GM19025 (cell line): Measurements from ENCODE around the gene CSTF2.
"Not testable (repeated sequence)": the region's sequence is repeated elsewhere in the genome, so short reads cannot be mapped to it uniquely, and the experiment has no call there.

Source experiments
- ATAC-seq: cut with Tn5 transposase; IDR thresholded peaks from one replicate; pipeline ENCODE4 v1.9.1; 2021; ENCODE audit warnings: mild to moderate bottlenecking, low read depth, moderate library complexity; ENCODE audit not compliant: unreplicated experiment

CSTF2 gene

DNA sequence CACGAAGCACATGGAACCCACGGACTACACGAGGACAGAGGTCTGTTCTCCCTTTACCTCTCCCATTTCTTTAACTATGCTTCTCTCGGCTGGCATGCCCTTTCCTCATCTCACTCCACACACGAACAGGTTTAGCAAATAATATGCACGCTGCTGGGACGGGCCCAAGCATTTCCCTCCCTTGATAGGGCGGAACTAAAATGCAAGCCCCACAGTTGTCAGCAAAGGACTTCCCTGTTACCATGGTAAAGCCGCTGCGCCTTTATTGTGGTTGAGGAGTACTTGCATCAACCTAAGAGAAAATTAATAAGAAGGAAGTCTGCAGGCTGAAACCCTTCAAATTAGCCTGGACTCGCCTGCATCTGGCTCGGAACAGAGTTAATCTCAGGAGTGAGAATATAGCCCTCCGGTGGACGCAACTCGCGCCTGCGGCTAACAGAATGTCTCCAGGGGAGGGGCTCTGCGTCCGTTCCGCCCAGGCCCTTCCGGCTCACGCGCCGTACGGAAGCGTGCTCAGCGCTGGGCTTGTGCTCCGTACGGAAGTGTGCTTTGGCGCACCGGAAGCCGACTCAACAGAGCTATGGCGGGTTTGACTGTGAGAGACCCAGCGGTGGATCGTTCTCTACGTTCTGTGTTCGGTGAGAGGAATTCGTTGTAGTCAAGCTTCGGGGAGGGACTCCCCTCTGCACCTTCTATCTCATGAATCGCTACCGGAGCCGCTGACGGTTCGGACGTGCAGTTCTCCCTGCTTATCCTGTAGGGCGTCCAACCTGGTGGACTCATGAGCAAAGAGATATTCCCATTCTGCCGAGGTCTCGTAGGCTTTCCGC, at the start of gene CSTF2:
Gene CSTF2 (plus strand): TSS at position 555 of the 830 bp plus-strand sequence. CDS start 26 bp downstream, at position 581.
- ATAC-seq, result peak; percentile 98

DNA sequence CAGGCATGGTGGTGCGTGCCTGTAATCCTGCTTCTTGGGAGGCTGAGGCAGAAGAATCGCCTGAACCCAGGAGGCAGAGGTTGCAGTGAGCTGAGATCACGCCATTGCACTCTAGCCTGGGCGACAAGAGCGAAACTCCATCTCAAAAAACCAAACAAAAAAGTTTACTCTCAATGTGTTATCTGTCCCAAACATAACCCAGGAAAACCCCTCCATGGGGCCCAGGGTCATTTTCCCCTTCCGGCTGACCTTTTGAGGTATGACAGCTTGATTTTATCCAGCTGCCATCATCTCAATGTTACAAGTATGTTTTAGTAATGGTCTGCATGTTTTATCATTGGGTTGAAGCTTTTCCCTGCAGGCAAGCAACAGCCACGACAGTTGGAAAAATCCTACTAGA, 23.8 kb upstream of the CSTF2 start:
- not testable (repeated sequence) for ATAC-seq

DNA sequence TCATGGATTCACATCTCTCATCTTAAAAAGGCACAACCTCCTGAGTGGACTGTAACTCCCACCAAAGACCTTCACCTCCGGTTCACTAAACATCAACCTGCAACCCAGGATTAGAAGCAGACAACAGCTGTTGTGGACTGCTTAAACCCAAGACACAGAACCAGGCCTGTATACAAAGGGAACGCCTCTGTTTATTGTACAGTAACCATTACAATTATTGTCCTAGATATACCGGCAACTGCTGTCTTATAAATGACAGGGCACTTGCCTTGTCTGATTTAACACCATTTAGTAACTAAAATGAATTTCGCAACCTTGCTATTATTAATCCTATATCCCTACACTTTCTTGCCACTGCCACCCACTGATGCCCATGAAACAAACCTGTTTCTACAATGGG, 22.8 kb upstream of the CSTF2 start:
- no peak for ATAC-seq

DNA sequence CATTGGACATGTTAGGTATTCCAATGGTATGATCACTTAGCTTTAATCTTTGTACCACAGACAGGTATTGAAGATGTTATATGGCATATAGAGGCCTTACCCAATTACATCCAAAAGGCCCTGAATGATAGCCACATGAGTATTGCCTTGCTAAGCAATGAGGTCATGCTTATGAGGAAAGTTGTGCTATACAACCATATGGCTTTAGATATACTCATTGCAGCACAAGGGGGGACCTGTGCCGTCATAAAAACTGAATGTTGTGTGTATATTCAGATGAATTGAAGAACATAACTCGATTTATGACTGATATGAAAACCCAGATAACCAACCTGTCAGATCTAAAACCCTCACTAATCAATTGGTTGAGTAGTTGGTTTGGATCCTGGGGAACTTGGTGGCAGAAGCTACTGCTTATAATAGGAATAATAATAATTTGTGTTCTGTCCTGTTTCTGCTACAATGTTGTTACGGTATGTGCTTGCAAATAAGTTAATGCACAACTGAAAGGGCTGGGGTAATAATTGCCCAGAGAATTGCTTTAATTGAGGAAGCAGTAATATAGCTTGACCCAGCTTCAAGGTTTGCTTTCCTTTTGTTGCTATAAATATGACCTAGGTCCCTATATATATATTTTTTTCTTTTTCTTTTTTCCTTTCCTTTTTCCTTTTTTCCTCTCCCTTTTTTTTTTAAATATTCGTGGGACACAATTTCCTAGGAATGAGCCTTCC, 21.5 kb upstream of the CSTF2 start:
- no peak for ATAC-seq

GRCh38 chrX:100802843-100803242, 17.3 kb upstream of the CSTF2 start:
- ATAC-seq, result no peak

GRCh38 chrX:100804780-100805179, 15.4 kb upstream of the CSTF2 start:
- ATAC-seq, result no peak

DNA sequence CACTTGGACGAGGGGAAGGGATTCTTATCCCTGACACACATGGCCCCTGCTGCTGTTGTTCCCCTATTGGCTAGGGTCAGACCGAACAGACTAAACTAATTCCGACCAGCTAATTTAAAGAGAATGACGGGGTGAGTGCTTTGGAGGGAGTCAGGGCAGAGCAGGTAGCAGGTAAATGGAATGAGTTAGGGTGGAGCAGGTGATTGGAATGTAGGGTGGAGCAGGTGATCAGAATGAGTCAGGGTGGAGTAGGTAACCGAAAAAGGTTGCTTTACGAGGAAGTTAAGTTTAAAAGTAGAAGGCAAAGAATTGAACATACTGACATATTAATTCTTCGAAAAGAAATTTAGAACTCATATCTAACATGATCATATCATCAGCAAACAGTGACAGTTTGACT, 11.9 kb upstream of the CSTF2 start:
- not testable (repeated sequence) for ATAC-seq

- ATAC-seq, result no peak
Observed at GRCh38 chrX:100812216-100813158, 7.7 kb upstream of the CSTF2 start.

- no peak for ATAC-seq
Observed at GRCh38 chrX:100817340-100817739, 2.9 kb upstream of the CSTF2 start.

DNA sequence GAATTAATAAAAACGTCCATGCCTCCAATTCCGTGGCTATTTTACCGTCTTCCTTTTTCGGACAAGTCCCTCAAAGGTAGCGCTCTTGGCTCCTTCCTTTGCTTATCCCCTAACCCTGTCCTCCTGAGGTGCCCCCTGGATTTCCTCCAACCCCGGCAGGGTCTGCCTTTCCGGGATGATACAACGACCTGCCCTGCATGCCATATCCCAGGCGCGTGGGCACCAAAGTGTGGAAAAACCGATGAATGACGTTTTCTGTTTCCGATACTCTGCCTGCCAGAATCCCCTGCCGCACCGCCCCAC, 706 bp upstream of the CSTF2 start:
- no peak for ATAC-seq

- peak; percentile 68 for ATAC-seq
Observed at GRCh38 chrX:100829730-100830129, 9.5 kb downstream of the CSTF2 start.

DNA sequence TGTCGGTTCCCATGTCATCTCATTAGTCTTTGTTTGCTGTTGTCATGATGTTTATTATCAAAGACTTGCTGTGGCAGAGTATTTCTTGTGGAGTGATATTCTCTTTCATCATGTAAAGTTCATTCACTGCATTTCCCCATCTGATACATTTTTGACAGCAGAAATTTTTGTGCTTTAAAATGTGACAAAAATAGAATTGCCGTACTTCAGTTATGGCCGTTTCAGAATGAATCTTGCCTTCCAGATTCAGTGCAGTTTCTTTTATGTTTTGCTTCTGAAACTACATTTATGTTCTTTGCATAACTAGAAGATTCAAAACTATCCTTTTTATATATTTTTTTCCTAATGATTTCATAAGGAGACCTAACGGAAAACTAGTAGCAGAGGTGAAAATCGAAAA, 10.0 kb downstream of the CSTF2 start:
- ATAC-seq, result peak; percentile 21

DNA sequence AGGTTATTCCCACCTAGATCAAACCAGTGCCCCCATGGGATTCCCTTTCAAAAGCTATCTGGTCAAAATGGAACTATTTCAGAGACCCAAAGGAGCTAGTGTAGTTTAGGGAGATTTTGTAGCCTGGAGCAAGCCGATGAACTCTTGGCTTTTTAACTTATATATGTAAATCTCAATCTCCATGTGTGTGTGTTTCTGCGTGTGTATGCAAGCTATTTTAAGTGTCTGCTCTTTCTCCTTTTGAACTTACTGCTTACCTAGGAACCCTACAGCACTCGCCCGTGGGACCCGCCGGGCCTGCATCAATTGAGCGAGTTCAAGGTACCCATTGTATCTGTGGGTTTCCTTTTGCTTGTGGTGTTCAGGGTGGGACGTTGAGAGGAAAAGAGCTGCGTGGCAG, 10.4 kb downstream of the CSTF2 start:
- peak; percentile 37 for ATAC-seq

DNA sequence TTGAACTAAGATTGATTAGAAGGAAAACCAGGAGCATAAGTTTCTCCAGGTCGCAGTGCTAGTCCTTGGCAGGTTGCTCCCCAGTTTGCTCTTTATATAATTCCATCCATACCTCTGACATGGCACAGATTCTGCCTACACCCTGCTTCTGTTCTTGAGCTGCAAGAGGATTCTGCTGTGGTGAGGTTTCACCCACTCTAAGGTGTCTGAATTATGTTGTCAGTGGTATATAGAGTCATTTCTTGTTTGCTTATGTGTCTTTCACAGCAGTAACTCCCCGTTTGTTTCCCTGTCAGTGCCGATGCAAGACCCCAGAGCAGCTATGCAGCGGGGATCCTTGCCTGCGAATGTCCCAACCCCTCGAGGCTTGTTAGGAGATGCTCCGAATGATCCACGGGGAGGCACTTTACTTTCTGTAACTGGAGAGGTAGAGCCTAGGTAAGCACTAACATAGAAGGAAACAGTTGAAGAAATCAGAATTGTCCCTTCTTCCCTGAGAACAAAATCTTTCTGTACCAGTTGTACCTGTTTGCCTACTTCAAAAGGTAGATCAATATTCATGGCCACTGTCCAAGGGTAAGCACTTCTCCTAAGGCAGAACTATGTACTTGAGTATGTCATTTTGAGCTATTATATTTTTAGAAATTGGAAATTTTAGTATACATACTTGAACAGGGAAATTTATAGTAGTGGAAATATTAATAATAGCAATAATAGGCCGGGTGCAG, 11.2 kb downstream of the CSTF2 start:
- no peak for ATAC-seq

- no peak for ATAC-seq
Observed at GRCh38 chrX:100850317-100850716, 30.1 kb downstream of the CSTF2 start.

- no peak for ATAC-seq
Observed at GRCh38 chrX:100852810-100853209, 32.6 kb downstream of the CSTF2 start.

DNA sequence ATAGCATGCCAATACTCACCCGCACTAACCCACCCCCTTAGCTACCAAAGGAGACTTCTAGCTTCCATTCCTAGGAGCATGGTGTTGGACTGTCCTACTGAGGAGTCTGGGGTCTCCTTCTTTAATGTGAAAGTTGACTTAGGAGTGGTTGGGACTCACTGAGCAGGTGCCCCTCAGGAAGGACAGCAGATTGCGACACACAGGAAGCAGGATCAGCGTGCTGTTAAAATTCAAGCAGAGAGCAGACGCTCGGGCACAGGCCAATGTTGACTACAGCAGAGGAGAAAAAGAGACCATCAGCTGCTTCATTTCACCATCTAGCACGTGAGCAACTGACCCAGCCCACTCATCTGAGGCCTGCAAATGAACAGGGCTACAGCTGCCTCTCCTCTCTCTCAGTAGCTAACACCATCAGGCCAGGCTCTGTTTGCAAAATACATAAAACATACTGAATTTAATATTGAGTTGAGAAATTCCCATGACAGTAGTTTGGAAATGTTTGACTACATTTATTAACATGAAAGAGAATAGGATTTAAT, 43.2 kb downstream of the CSTF2 start:
- ATAC-seq, result no peak

DNA sequence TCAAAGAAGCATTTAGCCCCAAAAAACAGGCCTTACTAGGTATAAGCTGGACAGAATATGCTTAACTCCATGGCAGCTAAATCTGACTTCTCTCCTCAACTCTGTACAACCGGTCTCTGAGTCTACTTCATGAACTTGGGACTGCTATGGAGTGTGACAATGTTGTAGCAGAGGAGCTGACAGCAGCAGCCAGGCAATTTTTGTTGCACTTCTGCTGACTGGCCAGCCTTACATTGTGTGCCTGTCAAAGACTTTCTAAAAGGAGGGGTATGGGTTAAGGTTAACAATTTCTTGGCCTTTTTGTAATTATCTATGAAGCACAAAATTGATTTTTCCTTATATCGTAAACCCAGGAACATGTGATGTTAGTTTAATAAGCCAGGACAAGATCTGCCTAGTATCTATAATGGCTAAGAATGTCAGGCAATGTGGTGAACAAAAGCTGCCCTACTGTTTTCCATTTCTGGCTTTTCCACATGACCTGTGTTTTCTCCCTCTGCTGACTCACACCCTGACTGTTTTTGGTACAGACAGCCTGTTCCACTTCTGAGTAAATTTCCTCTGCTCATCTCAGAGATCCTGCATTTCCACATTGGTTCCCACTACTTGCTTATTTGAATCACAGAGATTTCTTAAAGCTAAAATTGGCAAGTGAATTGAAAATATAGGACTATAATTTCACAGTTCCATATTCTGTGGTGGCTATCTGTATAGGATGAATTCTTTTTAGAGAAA, 44.6 kb downstream of the CSTF2 start:
- ATAC-seq, result no peak

- no peak for ATAC-seq
Observed at GRCh38 chrX:100868273-100868672, 48.1 kb downstream of the CSTF2 start.
